WERI-Rb-1 (cell line): ENCODE results near the gene PTPRG.

ENCODE experiments used
- DNase-seq: peaks from one replicate; pipeline ENCODE4 v3.0.0-alpha.2; 2020
- H3K27ac ChIP-seq: fragments of 250-450 bp; sonication (Bioruptor Pico); 2 replicates; pipeline ENCODE4 v1.5.1; 2020; ENCODE audit warnings: mild to moderate bottlenecking, moderate library complexity
- H3K27me3 ChIP-seq: fragments of 250-450 bp; sonication (Bioruptor Pico); 2 replicates; pipeline ENCODE4 v1.5.1; 2021; ENCODE audit warnings: mild to moderate bottlenecking, low read depth, moderate library complexity; ENCODE audit not compliant: insufficient read depth, severe bottlenecking
- H3K36me3 ChIP-seq: fragments of 250-450 bp; sonication (Bioruptor Pico); 2 replicates; pipeline ENCODE4 v1.5.1; 2020; ENCODE audit warnings: mild to moderate bottlenecking, moderate library complexity
- H3K4me3 ChIP-seq: 2 replicates; pipeline ENCODE4 v1.5.1; 2011; ENCODE audit warnings: low read depth, mild to moderate bottlenecking, control low read depth, low read length
- H3K9me3 ChIP-seq: fragments of 250-450 bp; sonication (Bioruptor Pico); 2 replicates; pipeline ENCODE4 v1.5.1; 2021; ENCODE audit warnings: mild to moderate bottlenecking, moderate library complexity; ENCODE audit not compliant: severe bottlenecking
- CTCF ChIP-seq: IDR thresholded peaks from 2 replicates; pipeline ENCODE4 v1.5.1; 2011; ENCODE audit warnings: low read depth, mild to moderate bottlenecking, control low read depth, inconsistent platforms, low read length

The PTPRG gene

GRCh38 chr3:61996366-61996765, 435.0 kb downstream of the PTPRG start:
- H3K4me3 ChIP-seq = no peak overlapping the region; the same call in 1 of the 2 replicates
- H3K27me3 ChIP-seq = no peaks in the 10 kb centered on the region
- H3K27ac ChIP-seq = peak overlapping the region; percentile 53
- TF ChIP-seq CTCF = no peak
- no peak for DNase-seq
- H3K36me3 ChIP-seq = no peaks in the 10 kb centered on the region; the same call in 1 of the 2 replicates
- H3K9me3 ChIP-seq = no peaks in the 10 kb centered on the region

GRCh38 chr3:61997101-61997500, 435.7 kb downstream of the PTPRG start:
- DNase-seq = peak; percentile 68
- no peaks in the 10 kb centered on the region for H3K36me3 ChIP-seq
- H3K4me3 ChIP-seq = no peak overlapping the region; the same call in 1 of the 2 replicates
- H3K27me3 ChIP-seq = no peaks in the 10 kb centered on the region
- no peak for TF ChIP-seq CTCF
- peak overlapping the region; percentile 70 for H3K27ac ChIP-seq
- no peaks in the 10 kb centered on the region for H3K9me3 ChIP-seq

- H3K4me3 ChIP-seq = no peak overlapping the region
- H3K27ac ChIP-seq = no peak overlapping the region
- no peaks in the 10 kb centered on the region for H3K27me3 ChIP-seq
- DNase-seq = no peak
- no peaks in the 10 kb centered on the region for H3K9me3 ChIP-seq
- peaks cover 26% of the 10 kb centered on the region for H3K36me3 ChIP-seq
- no peak for TF ChIP-seq CTCF
Measured at GRCh38 chr3:62003835-62004234, 442.5 kb downstream of the PTPRG start.

DNA sequence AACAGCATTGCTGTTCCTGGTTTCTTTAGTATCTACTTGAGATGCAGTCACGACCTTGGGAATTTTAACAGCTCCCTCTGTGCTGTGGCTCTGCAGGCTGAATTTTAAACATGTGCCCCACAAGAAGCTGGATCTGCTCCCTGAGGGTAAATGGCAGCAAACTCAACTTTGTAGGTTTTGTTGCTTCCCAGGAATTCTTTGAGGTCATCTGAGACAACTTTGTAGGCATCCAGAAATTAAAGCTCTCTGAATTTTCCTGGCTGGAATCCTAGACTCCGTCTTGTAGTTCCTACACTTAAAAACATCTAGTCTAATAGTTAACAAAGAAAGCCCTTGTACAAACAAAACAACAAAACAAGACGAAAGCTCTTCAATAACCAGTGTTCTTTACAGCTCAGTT, 445.7 kb downstream of the PTPRG start:
- Histone ChIP-seq H3K36me3 (peaks cover 33% of the 10 kb centered on the region), H3K9me3 (no peaks in the 10 kb centered on the region), H3K27ac (no peak overlapping the region), H3K27me3 (no peaks in the 10 kb centered on the region), H3K4me3 (no peak overlapping the region)
- TF ChIP-seq CTCF = no peak
- DNase-seq = no peak

- no peaks in the 10 kb centered on the region for H3K27me3 ChIP-seq
- no peak for TF ChIP-seq CTCF
- peaks cover 9% of the 10 kb centered on the region for H3K36me3 ChIP-seq
- DNase-seq = no peak
- H3K9me3 ChIP-seq = no peaks in the 10 kb centered on the region
- H3K27ac ChIP-seq = no peak overlapping the region
- no peak overlapping the region for H3K4me3 ChIP-seq
Measured at GRCh38 chr3:62010989-62011388, 449.6 kb downstream of the PTPRG start.

DNA sequence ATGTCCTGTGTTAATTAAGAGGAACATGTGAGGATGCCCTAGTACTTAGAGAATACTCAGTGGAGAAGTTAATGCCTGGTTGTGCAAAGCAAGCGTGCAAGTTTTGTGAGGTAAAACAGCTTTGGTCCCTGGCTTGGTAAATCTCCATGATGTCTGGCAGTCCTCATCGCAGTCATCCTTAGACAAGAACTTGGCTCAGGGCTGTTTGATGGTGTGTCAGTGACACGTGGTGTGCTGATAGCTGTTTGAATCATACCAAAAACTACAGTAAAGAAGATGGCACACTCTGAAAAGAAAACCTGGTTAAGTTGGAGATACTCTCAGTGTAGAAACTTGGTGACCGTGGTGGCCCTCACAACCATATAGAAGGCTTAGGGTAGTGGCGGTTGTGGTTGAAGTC, 450.3 kb downstream of the PTPRG start:
- Histone ChIP-seq H3K9me3 (no peaks in the 10 kb centered on the region), H3K4me3 (no peak overlapping the region), H3K36me3 (peaks cover 7% of the 10 kb centered on the region), H3K27me3 (no peaks in the 10 kb centered on the region), H3K27ac (no peak overlapping the region)
- no peak for DNase-seq
- TF ChIP-seq CTCF = no peak
